Heart left ventricle (tissue), 13 donors: ENCODE results near the gene MSMP.

Source experiments
- CTCF ChIP-seq, 12 donors: fragments of 200-600 bp; sonication (generic) in 4 of 12; IDR thresholded peaks; one replicate each; pipeline versions ENCODE4 v1.5.0 to v1.8.0; 2018 to 2022; ENCODE audit warnings: antibody characterized with exemption in 12 of 12, mild to moderate bottlenecking in 5 of 12
- POLR2A ChIP-seq, 2 donors: fragments of 450-650 bp; IDR thresholded peaks; one replicate each; pipeline ENCODE4 v1.6.1; 2017; ENCODE audit warnings: antibody characterized with exemption in 2 of 2, mild to moderate bottlenecking in 2 of 2, moderate library complexity in 2 of 2
- donor health status: ischemic (EF 13 %, LVEDD 7.1; RV severe dilation, severe dysfunction).
- donor health status: DM: no; HTN: yes; CAD: no.
- donor health status: DM: no; HTN: no; CAD: no.
- donor health status: ischemic (EF 25% LVEDD 6.9; RV normal size, moderate dysfunction).
- donor health status: ischemic (EF 25% LVEDD 5.7; RV mildly dilated, moderate dysfunction).
- donor health status: ischemic (EF 35%, LVEDD 5.7; RV mildly dilated, moderate dysfunction).
- donor health status: nonischemic (EF 11% LVEDD 7.7; RV severe dilation, severe dysfunction).
- donor health status: DM: yes; HTN: yes; CAD: no.
- donor health status: PGD.
- donor health status: ischemic (EF 29% LVEDD 5.4; RV normal size, mild dysfunction).
- donor health status: nonischemic (EF 23%, LVEDD 6.1; RV moderate dilation, normal function).

- TF ChIP-seq CTCF (IDR thresholded peaks at IDR 0.05) (no peak), POLR2A (IDR thresholded peaks at IDR 0.05) (no peak)
These were observed 36.8 kb downstream of the MSMP start for GRCh38 chr9:35717132-35717870.
